ENCODE data around the gene CR1L.
"Not testable (repeated sequence)": the region's sequence is repeated elsewhere in the genome, so short reads cannot be mapped to it uniquely, and the experiment has no call there.

- TF ChIP-seq CTCF (IDR thresholded peaks at IDR 0.05 in 8 of 11, conservative IDR thresholded peaks at IDR 0.05 in 3 of 11); POLR2A (IDR thresholded peaks at IDR 0.05); POLR2AphosphoS5 (IDR thresholded peaks at IDR 0.05): not testable (repeated sequence)
Observed at GRCh38 chr1:207639362-207639761, 5.6 kb upstream of the CR1L start.
